Retina (tissue), 1 donor: ENCODE results near the gene TRIM6.
"Not testable (repeated sequence)": the region's sequence is repeated elsewhere in the genome, so short reads cannot be mapped to it uniquely, and the experiment has no call there.

Source experiments
- DNase-seq: peaks from one replicate; pipeline ENCODE4 v3.0.0-alpha.2; 2016

Gene TRIM6, protein sequence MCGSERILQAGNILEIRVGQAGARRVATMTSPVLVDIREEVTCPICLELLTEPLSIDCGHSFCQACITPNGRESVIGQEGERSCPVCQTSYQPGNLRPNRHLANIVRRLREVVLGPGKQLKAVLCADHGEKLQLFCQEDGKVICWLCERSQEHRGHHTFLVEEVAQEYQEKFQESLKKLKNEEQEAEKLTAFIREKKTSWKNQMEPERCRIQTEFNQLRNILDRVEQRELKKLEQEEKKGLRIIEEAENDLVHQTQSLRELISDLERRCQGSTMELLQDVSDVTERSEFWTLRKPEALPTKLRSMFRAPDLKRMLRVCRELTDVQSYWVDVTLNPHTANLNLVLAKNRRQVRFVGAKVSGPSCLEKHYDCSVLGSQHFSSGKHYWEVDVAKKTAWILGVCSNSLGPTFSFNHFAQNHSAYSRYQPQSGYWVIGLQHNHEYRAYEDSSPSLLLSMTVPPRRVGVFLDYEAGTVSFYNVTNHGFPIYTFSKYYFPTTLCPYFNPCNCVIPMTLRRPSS

DNA sequence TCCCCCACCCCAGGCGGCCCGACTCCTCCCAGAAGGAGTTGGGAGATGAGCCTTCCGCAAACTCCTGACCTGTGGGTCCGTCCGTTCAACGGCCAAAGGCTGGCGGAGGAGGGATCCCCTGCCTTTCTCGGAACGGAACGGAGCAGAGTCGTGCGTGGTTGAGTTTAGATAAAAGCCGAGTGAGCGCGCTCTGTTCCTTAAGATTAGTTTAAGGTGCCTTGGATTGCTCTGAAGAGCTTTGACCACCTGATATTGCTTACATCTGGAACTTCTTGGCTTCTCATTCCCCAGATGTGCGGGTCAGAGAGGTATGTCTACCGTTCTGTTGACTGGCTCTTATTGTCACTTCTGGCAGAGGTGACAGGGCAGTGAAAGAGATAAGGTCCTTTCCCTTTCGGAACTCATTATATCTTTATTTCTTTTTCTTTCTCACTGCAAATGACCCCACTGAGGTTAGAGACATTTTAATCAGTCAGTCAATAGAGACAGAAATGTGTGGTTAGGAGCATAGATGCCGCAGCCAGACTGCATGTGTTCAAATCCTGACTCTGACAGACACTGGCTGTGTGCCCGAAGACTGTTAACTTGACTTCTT is at the start of gene TRIM6:
TSS of gene TRIM6 (plus strand) at position 31 of the 595 bp plus-strand sequence. CDS start at position 292, 261 bp downstream.
- peak; percentile 54 for DNase-seq

DNA sequence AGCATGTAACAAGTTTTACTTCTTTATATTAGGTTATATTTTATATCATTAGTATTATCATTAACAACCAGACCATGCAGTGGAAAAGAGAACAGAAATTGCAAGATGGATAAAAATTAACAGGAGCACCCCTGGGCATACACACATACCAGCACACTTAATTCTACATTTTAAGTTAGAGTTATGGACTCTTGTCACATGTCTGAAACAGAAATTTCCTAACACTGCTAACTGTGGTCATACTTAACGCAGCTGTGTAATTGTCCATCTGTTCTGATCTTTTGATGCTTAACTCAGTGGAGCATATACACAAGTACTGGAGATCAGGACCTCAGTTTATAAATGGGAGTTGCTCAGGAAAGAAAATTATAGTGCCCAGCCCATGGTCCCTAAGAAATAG is 48.5 kb upstream of the TRIM6 start:
- DNase-seq: no peak

DNA sequence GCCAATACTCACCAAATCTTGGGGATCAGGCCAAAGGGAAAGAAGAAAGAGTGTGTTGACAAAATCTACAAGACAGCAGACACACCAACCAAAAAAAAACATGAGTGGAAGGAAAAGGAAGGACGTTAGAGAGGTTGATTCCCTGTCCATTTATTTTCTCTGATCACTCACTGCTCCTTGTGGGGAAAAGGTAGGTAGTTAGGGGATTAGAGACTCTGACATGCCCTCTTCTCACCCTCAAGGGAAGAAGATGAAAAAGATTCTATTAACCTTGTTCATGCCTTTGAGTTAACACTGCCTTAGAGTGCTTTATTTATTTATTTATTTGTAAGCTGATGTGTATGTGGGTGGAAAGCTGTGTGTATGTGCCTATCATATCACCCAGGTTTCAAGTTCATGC is 48.0 kb upstream of the TRIM6 start, which contains the start of gene OR52H1:
TSS of gene OR52H1 (minus strand) at position 101 of the 400 bp plus-strand sequence. CDS start 3,035 bp downstream, outside the sequence.
- no peak for DNase-seq

DNA sequence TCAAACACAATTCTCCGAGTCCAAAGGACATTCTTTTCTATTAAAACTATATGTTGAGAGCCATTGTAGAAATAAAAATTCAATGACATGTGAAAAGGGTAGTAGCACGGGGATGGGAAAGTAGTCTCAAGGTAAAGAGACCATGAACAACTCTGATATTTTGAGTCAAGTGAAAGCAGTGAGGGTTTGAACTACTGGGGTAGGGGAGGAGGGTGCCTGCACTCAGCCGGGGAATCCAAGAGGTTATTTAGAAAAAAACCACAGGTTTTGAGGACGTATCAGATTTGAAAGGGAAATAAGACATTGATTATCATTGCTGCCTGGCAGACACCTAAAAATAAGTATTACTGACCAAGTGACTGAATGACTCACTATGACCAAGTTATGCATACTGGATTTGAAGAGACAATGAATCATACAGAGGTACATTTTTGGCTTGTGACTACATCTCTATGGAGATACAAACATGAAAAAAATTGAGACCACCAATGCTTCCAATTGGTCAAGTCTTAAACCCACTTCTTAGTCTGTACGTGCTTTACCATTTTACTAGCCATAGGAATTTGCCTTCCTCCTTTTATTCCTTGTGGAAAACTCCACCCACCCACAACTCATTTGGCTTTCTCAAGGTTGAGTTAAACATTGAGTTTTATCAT is 45.9 kb upstream of the TRIM6 start:
- no peak for DNase-seq

DNA sequence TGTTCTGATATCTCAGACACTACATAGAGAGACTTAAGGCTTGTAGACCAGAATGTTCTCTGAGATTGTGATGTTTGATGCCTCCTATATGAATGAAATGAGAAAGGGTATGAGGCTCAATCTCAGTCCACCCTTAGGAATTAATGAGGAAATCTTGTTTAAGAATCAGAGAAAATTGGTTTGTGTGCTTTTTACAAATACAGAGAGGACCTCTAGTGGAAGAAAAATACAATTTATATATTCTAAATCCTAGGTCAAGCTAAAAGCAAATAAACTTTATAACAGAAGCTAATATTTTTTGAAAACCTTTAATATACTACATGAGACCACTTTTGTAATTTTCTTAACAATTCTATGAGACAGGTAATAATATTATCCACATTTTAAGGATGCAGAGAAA is 43.1 kb upstream of the TRIM6 start:
- no peak for DNase-seq

DNA sequence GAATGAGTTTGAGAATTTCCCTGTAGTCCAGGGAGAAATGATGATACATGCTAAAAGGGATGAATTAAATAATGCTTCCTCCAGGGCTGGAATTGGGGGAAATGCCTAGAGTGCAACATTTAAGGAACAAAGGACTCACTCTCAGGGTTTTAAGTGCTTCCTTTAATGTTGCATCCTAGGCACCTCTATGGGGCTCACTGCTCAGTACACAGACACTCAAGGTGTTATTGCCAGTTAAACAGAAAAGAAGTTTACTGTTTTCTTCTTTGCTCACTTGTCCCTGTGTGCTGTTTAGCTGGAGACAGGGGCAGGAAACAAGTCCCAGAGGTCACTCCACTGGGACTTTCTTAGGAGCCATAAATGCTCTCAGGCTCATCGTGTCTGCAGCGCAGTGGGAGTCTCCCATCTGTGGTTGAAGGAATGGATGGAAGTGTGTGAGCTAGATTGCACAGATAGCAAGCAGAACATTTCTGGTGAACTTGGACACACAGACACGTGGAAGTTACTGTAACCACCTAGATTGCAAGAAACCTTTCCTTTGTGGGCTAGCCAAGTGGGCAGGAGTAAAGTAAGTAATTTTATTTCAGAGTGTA is 39.7 kb upstream of the TRIM6 start:
- DNase-seq: no peak

DNA sequence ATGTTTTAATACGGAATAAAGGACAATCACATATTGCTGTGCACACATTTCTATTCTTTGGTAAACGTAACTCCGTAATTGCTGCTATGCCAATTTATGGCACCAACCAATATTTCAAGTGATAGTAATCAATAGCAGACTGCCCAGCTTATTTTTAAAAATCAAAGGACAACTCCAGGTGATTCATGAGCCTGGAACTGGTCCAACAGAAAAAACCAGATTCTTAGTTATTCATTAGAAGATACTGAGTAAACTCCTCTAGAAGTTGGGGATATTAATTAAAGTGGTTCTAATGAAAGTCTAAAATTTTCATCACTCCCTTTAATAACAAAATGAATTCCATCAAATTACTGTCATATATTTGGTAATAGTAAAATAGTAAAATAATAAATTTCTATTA is 38.7 kb upstream of the TRIM6 start:
- DNase-seq: no peak

DNA sequence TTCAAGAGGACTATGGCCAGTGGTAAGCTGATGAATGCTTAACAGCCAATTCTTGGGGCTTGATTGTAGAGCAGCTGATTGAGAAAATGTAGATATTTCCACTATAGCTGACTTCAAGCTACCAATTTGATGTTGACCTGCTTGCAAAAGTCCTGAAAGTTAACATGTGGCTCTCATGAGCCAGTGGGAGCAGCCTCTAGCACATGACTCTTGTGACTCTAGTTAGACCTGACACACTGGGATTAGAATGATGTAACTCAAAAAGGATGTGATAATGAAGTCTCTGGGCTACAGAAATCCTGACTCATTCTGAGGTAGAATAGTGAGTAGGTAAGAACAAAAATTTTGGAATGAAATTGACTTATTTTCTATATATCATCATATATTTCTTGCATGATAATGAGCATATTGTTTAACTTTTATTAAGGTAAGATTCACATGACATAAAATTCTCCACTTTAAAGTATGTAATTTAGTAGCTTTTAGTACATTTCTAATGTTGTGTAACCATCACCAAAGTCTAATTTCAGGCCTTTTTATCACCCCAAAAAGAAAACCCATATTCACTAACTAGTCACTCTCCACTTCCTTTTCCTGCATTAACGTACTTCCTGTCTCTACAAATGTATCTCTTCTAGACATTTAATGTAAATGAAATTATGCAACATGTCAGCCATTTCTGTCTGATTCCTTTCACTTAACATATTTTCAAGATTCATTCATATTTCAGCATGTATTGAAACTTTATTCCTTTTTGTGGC is 32.0 kb upstream of the TRIM6 start:
- DNase-seq: no peak

DNA sequence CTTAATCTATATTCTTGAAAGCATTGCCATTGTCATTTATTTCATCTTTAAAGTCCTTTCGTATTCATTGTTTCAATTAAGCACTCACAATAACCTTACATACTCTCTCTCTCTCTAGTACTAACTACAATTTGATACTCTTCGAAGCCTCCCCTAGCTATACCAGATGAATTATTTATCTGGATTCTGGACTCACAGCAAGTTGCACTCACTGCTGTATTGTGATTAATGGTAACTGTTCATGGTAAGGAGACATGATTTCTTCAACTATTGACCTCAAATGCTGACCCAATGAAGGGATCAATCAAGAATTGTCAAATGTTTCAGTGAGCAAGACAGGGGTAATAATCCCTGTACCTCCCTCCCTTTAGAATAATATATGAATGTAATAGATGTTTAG is 21.8 kb upstream of the TRIM6 start:
- no peak for DNase-seq

DNA sequence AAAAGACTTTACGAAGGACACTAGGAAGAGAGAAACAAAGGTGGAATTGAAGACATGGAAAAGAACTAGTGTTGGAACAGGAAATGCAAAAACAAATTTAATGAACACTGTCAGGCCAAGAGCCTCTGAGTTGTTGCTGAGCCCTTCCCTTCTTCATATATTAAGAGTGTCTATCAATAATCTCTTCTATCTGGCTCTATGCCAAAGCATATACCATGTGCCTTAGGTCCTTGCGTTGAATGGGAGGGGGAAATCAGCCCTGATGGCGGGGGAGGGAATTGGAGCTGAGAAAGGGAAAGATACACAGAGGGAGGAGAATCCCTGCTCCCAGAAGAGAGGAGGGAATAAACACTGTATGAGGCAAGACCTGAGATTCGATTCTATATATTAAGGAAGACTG is 21.3 kb upstream of the TRIM6 start:
- no peak for DNase-seq

DNA sequence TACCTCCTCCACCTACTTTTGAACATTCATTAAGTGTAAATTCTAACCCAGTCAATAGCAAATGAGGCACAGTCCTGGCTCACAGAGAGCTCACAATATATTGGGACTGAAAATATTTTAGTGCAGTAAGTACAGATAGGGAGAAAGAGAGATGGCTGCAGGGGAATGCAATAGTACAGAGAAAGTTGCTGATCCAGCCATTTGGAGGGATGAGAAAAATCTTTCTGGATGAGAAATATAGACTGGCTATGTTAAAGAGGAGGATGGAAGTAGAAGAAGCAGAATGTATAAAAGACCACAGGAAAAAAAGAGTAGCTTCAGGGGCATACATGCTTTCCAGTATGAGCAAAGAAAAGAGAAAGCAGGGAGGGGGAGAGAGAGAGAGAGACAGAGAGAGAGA is 19.3 kb upstream of the TRIM6 start:
- no peak for DNase-seq

DNA sequence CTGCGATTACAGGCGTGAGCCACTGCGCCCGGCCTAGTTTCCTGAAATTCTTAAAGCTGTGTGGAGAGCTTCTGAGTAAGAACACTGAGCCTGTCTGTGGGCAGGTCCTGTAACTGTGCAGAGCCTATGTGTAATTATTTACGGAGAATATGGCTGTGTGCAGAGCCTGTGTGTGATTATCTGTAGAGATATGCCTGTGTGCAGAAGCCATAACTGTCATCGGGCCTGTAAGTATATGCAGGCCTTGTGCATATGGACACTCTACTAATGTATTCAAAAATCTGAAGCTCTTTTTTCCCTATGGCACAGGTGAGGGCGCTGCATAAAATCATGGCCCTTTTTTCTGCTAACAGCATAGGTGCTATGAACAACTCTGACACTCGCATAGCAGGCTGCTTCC is 15.9 kb upstream of the TRIM6 start, which contains the start of gene OR52B6:
TSS of gene OR52B6 (plus strand) at position 301 of the 400 bp plus-strand sequence. CDS start at position 301, 0 bp downstream.
- no peak for DNase-seq

DNA sequence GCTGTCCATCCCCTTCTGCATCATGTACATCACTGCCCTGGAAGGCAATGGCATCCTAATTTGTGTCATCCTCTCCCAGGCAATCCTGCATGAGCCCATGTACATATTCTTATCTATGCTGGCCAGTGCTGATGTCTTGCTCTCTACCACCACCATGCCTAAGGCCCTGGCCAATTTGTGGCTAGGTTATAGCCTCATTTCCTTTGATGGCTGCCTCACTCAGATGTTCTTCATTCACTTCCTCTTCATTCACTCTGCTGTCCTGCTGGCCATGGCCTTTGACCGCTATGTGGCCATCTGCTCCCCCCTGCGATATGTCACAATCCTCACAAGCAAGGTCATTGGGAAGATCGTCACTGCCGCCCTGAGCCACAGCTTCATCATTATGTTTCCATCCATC is 15.4 kb upstream of the TRIM6 start:
- no peak for DNase-seq

DNA sequence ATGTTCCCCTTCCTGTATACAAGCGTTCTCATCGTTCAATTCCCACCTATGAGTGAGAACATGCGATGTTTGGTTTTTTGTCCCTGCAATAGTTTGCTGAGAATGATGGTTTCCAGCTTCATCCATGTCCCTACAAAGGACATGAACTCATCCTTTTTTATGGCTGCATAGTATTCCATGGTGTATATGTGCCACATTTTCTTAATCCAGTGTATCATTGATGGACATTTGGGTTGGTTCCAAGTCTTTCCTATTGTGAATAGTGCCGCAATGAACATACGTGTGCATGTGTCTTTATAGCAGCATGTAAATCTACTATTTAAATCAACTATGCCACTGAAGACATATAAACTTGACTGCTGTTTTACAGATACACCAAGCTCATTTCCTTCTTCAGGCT is 12.0 kb upstream of the TRIM6 start:
- not testable (repeated sequence) for DNase-seq

DNA sequence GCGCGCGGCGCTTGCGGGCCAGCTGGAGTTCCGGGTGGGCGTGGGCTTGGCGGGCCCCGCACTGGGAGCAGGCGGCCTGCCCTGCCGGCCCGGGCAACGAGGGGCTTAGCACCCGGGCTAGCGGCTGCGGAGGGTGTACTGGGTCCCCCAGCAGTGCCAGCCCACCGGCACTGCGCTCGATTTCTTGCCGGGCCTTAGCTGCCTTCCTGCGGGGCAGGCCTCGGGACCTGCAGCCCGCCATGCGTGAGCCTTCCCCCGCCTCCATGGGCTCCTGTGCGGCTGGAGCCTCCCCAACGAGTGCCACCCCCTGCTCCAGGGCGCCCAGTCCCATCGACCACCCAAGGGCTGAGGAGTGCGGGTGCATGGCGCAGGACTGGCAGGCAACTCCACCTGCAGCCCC is 6.5 kb upstream of the TRIM6 start:
- DNase-seq: not testable (repeated sequence)

DNA sequence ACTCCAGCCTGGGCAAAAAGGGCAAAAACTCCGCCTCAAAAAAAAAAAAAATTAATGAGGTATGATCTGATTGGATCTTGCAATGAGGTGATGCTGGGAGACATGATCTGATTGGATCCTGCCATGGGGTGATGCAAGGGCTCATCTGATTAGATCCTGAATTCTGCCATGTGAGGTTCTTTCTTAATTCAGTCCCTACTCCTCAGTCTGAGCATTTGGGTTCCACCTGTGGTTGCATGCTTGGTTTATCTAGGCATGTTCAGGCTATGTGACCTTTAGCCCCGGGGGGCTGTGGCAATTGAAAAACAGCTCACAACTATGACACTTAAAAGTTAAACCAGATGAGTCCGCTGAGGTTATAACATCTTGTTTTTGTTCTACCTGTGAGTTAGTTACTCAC is 4.8 kb upstream of the TRIM6 start:
- no peak for DNase-seq

DNA sequence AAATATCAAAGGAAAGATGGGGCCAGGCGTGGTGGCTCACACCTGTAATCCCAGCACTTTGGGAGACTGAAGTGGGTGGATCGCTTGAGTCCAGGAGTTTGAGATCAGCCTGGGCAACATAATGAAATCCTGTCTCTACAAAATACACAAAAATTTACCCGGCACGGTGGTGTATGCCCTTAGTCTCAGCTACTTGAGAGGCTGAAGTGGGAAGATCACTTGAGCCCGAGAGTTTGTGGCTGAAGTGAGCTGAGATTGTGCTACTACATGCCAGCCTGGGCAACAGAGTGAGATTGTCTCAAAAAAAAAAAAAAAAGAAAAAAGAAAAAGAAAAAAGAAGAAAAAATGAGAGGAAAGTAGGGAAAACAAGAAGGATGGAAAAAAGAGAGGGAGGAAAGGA is 3.8 kb upstream of the TRIM6 start:
- DNase-seq: no peak

DNA sequence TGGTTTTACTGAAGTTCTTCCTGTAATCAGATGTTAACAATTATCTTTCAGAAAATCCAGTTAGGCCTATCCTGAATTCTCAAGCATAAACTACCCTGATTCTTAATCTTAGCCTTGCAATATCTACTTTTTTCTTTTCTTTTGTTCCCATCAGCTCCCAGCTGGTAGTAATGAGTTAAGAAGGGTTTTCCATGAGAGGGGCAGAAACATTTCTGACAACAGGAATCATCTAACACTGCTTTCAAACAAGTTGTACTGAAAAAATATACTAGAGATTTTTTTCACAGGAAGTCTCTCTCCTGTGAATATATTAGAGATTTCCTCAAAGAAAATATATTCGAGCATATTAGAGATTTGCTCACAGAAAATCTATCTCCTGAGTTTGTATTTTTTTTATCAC is 3.3 kb upstream of the TRIM6 start:
- DNase-seq: no peak

DNA sequence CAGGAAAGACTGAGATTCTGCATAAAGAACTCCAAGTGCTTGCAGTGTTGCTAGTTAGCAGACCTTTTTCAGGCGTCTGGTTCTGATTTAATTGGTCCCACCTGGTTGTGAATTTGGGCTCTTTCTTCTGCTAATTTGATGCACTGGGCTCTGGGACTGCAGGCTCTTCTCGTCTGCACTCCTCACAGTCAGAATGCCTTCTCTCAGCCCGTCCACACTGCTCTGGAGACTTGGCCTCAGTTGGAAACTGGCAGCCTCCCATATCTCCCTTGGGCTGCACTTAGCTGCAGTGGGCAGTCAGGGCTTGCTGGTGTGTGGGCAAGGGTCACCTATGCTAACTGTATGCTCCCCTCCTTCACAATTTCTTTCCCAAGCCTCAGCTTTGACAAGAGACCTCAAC is 1.5 kb downstream of the TRIM6 start:
- peak; percentile 6 for DNase-seq

DNA sequence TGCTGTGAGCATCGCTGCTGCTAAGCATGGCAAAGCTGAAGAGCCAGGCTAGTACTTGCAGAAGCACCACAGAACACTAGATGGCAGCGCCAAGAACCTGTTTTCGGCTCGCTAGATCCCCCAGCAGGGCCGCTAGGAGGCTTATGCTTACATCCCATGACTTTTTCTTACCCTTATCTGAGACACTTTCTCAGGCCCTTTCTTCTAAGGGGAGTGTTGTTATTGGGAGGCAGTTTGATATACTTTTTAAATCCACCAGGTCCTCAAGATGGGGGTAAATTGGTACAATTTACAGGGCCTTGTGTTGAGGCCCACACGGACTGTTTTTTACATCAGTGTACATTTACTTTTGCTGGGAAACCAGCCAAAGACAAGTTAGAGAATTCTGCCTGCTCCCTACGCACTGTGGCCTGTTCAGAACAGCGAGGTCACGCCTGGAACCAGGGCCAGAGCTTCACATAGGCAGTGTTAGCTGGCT is 4.0 kb downstream of the TRIM6 start:
- peak; percentile 36 for DNase-seq

DNA sequence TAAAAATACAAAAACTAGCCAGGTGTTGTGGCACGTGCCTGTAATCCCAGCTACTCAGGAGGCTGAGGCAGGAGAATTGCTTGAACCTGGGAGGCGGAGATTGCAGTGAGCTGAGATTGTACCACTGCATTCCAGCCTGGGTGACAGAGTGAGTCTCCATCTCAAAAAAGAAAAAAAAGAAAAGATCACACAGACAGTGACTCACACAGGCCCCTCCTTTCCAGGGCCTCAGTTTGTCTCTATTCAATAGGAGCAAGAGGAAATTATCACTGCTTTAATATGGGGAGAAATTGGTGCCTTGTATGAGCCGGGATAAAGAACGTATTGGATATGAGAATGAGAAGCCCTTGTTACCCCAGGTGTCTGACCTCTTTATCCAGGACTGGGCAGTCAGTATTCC is 6.4 kb downstream of the TRIM6 start:
- DNase-seq: not testable (repeated sequence)

DNA sequence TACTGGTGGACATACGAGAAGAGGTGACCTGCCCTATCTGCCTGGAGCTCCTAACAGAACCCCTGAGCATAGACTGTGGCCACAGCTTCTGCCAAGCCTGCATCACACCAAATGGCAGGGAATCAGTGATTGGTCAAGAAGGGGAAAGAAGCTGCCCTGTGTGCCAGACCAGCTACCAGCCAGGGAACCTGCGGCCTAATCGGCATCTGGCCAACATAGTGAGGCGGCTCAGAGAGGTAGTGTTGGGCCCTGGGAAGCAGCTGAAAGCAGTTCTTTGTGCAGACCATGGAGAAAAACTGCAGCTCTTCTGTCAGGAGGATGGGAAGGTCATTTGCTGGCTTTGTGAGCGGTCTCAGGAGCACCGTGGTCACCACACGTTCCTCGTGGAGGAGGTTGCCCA is 6.9 kb downstream of the TRIM6 start:
- DNase-seq: no peak
